HG03469 (cell line): ENCODE measurements around the gene ZFP90.

Source experiments
- ATAC-seq: cut with Tn5 transposase; IDR thresholded peaks from one replicate; pipeline ENCODE4 v1.9.1; 2021; ENCODE audit warnings: mild to moderate bottlenecking, moderate library complexity, moderate number of reproducible peaks; ENCODE audit not compliant: unreplicated experiment

Gene ZFP90

GRCh38 chr16:68577352-68577853 lies 38.3 kb downstream of the ZFP90 start:
- no peak for ATAC-seq

GRCh38 chr16:68590201-68590994 lies 51.3 kb downstream of the ZFP90 start:
- ATAC-seq: no peak

- no peak for ATAC-seq
Measured at GRCh38 chr16:68592466-68593337, 53.6 kb downstream of the ZFP90 start.

- ATAC-seq: no peak
Measured at GRCh38 chr16:68596266-68596665, 57.2 kb downstream of the ZFP90 start.

GRCh38 chr16:68599586-68599985 lies 60.5 kb downstream of the ZFP90 start:
- ATAC-seq: no peak

GRCh38 chr16:68605746-68606145 lies 66.7 kb downstream of the ZFP90 start:
- no peak for ATAC-seq

GRCh38 chr16:68607443-68607842 lies 68.4 kb downstream of the ZFP90 start:
- ATAC-seq: no peak

GRCh38 chr16:68608330-68608729 lies 69.2 kb downstream of the ZFP90 start:
- ATAC-seq: no peak

- no peak for ATAC-seq
Measured at GRCh38 chr16:68612996-68613395, 73.9 kb downstream of the ZFP90 start.

- no peak for ATAC-seq
Measured at GRCh38 chr16:68617734-68618133, 78.6 kb downstream of the ZFP90 start.
